Esophagus (tissue), 2 donors: Measurements from ENCODE around the gene MYEF2. TPM values are rescaled to one million over a fixed set of nuclear protein-coding genes. Genes with fewer than 3 reads are reported as not detected.

Experiments
- H3K27ac ChIP-seq, 2 donors: one replicate each; pipeline ENCODE4 v1.5.1; 2013; ENCODE audit warnings: low read depth in 2 of 2, mild to moderate bottlenecking in 2 of 2, inconsistent platforms in 1 of 2, low read length in 1 of 2, moderate library complexity in 1 of 2
- H3K27me3 ChIP-seq, 2 donors: one replicate each; pipeline ENCODE4 v1.6.1; 2013; ENCODE audit warnings: low read length in 2 of 2, control low read depth in 1 of 2, mild to moderate bottlenecking in 1 of 2; ENCODE audit not compliant: insufficient read depth in 2 of 2, control insufficient read depth in 1 of 2
- H3K36me3 ChIP-seq, 2 donors: one replicate each; pipeline ENCODE4 v1.6.1; 2013; ENCODE audit warnings: low read length in 1 of 2; ENCODE audit not compliant: control insufficient read depth in 2 of 2, insufficient read depth in 2 of 2
- H3K4me1 ChIP-seq, 2 donors: one replicate each; pipeline ENCODE4 v1.6.1; 2013; ENCODE audit warnings: low read length in 1 of 2; ENCODE audit not compliant: control insufficient read depth in 2 of 2, insufficient read depth in 2 of 2
- H3K4me3 ChIP-seq, 2 donors: one replicate each; pipeline ENCODE4 v1.5.1; 2013; ENCODE audit warnings: low read length in 2 of 2, mild to moderate bottlenecking in 2 of 2, low read depth in 1 of 2, moderate library complexity in 1 of 2
- H3K9me3 ChIP-seq, 2 donors: one replicate each; pipeline ENCODE4 v1.6.1; 2013; ENCODE audit warnings: mild to moderate bottlenecking in 2 of 2, low read depth in 1 of 2, low read length in 1 of 2, moderate library complexity in 1 of 2; ENCODE audit not compliant: control insufficient read depth in 2 of 2, insufficient read depth in 1 of 2
- WGBS, 2 donors: extraction: QIAGEN DNeasy Blood & Tissue Kit; methylation state at CpG; one replicate each; pipeline ENCODE4 v1.1.7; 2013; 5-methylcytosine and 5-hydroxymethylcytosine counted together
- polyA plus RNA-seq, 2 donors: library from polyadenylated mRNA; stranded (reverse); fragments of 200-250 nt; gene quantifications; one replicate each; pipeline ENCODE4 v1.2.3, GENCODE V29; 2013
- donor health status: healthy with polysubstance abuse.
- donor health status: Bipolar disorder and iron deficiency.

MYEF2 gene, protein sequence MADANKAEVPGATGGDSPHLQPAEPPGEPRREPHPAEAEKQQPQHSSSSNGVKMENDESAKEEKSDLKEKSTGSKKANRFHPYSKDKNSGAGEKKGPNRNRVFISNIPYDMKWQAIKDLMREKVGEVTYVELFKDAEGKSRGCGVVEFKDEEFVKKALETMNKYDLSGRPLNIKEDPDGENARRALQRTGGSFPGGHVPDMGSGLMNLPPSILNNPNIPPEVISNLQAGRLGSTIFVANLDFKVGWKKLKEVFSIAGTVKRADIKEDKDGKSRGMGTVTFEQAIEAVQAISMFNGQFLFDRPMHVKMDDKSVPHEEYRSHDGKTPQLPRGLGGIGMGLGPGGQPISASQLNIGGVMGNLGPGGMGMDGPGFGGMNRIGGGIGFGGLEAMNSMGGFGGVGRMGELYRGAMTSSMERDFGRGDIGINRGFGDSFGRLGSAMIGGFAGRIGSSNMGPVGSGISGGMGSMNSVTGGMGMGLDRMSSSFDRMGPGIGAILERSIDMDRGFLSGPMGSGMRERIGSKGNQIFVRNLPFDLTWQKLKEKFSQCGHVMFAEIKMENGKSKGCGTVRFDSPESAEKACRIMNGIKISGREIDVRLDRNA
- polyA plus RNA-seq, result 1 to 10 TPM; 1.7 to 1.9 TPM

DNA sequence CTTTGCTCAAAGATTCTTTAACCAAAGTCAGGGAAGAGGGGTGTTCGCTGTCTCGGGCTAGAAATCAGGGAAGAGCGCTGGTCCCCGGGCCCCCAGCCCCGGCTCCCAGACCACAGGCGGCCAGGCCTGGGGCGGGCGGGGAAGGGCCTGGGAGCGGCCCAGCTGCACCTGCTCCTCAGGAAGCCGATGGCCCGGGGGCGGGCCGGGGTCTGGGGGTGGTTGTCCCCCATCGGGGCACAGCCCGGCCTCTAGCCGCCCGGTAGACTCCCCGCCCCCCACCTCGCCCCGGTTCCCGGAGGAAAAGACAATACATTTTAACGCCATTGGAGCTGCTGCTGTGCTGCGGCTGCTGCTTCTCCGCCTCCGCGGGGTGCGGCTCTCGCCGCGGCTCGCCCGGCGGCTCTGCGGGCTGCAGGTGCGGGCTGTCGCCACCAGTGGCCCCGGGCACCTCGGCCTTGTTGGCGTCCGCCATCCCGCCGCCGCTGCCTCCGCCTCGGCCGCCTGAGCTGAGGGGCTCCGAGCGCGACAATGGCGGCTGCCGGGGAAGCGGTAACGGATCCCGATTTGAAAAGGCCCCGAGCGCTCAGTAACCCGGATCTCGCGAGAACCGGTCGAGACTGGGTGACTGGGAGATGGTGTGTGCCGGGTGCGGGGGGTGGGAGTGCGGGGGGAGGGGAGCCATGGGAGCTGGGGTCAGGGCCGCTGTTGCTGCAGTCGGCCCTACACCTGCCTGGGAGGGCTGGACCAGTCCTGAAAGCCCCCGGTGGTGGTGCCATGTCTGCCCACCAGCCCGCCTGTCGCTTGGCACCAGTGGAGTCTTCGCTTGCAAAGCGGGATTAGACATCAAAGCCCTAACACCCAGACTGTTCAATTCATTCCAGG lies at the start of gene MYEF2:
Gene MYEF2, minus strand, starts transcription at position 530 of the 882 bp plus-strand sequence. Its CDS starts 58 bp downstream, at position 472.
- WGBS, 2 donors, result 3 to 4% methylated on average over 67 to 71 of the region's 71 CpGs
- Histone ChIP-seq H3K4me1 (no peaks in the 10 kb centered on the region), H3K9me3 (no peaks in the 10 kb centered on the region), H3K36me3 (no peaks in the 10 kb centered on the region), H3K4me3 (peak within 1 kb of the TSS; percentile 50 to 58), H3K27ac (peak within 1 kb of the TSS; percentile 41 to 56), H3K27me3 (peaks cover 0 to 8% of the 10 kb centered on the region in 2 donors)

DNA sequence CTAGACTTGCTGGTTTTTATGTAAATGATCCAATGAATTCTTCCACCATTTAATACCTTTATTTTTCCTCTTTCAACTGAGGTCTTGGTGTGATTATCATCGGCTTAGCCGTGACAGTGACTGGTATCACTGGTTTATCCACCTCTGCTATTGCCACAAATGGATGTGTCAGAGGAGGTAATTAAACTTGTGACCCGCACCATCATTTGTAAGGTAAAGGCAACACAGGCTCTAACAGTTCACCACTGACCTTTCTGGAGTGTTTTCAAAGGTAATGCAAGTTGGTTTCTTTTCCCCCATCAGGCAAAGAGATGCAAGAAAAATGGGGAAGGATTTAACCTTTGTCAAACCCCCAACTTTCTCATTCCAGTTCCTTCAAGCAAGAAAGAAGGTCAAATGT lies 47.7 kb upstream of the MYEF2 start:
- 26 to 44% methylated on average over 3 of the region's 3 CpGs for WGBS, 2 donors
- Histone ChIP-seq H3K4me3 (no peak overlapping the region), H3K27me3 (no peaks in the 10 kb centered on the region), H3K9me3 (no peaks in the 10 kb centered on the region), H3K27ac (no peak overlapping the region), H3K4me1 (no peaks in the 10 kb centered on the region), H3K36me3 (no peaks in the 10 kb centered on the region)

DNA sequence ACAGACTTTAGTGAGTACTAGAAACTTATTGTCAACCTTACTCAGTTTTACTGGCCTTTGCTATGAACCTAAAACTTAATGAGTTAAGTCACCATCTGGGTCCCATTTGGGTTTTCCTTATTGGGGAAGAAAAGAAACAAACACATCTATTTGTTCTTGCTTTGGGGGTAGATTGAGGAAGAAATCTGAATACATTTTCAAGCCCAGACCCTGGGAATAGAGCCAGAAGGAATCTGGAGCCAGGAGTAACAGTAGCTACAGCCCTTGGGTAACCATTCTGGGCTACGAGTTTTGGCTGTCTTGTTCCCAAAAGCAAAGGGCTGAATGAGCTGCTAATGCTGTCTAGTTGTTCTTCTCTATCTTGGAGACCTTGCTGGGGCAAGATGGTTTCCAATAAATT lies 44.5 kb upstream of the MYEF2 start:
- 26 to 41% methylated on average over 1 of the region's 1 CpG for WGBS, 2 donors
- Histone ChIP-seq H3K27me3 (no peaks in the 10 kb centered on the region), H3K36me3 (no peaks in the 10 kb centered on the region), H3K4me1 (no peaks in the 10 kb centered on the region), H3K27ac (no peak overlapping the region), H3K9me3 (no peaks in the 10 kb centered on the region), H3K4me3 (no peak overlapping the region)

DNA sequence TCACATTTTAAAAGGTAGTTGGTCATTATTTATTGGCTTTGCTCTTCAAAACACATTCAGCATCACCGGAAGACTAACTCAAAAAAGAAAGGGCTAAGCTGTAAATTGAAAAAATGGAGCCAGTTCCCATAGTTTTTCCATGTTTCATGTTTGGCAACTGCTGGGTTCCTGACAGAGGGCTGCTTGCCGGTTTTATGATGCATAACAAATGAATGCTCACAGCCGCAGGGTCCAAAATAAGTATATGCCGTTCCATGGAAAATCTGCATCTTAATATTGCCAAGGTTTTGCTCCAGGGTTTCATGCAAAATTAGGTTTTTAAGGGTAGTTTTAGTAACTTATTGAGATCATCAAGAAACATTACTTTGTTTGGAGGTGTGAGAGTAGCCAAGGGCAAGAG lies 43.8 kb upstream of the MYEF2 start:
- Histone ChIP-seq H3K27me3 (no peaks in the 10 kb centered on the region), H3K4me3 (no peak overlapping the region)
- WGBS, 2 donors, result 79 to 89% methylated on average over 4 of the region's 4 CpGs

DNA sequence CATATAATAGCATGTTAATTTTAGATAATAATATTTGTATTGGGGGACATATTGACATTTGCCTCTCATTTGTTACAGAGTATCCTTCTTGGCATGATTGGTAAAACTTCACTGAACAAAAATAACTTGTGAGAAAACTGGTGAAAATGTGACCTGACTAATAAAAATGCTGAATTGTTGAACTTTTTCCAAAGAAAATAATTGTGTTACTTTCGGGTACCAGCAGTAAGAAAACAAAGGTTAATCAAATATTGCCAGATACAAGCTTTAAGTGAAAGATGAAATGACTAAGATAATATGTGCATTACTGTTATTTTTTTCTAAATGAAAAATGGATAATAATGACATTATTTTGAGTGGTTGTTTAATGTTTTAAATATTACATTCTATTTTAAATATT lies 43.2 kb upstream of the MYEF2 start:
- 42 to 51% methylated on average over 1 of the region's 1 CpG for WGBS, 2 donors
- no peak overlapping the region for H3K27ac ChIP-seq
- no peaks in the 10 kb centered on the region for H3K9me3 ChIP-seq
- H3K27me3 ChIP-seq, result no peaks in the 10 kb centered on the region
- H3K36me3 ChIP-seq, result no peaks in the 10 kb centered on the region
- no peak overlapping the region for H3K4me3 ChIP-seq
- no peaks in the 10 kb centered on the region for H3K4me1 ChIP-seq

More for the DNA sequence above, 43.8 kb upstream of the MYEF2 start:
- Histone ChIP-seq H3K4me1 (no peaks in the 10 kb centered on the region), H3K9me3 (no peaks in the 10 kb centered on the region), H3K36me3 (no peaks in the 10 kb centered on the region), H3K27ac (no peak overlapping the region)

DNA sequence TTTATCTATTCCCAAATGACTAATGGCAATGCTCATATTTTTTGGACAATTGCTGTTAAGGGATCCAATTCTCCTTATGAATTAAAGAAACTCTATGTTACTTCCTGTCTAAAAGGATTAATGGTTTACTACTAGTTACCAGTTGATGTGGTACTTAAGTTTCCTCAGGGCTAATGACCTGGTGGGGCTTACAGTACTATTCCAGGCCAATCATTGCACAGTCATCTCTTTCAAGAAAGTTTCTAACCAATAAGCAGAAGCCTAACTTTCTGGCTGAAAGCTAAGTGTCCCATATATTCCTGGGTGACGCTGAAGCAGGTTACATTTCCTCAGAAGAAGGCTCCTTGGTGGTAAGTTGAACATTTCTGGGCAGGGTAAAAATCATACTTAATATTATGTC lies 27.9 kb upstream of the MYEF2 start, which contains the start of gene SLC12A1:
Gene SLC12A1, plus strand, starts transcription at position 322 of the 400 bp plus-strand sequence. CDS start 1,418 bp downstream, outside the sequence.
- WGBS, 2 donors, result 81 to 98% methylated on average over 1 of the region's 1 CpG
- H3K27ac ChIP-seq, result no peak within 1 kb of the TSS
- H3K4me3 ChIP-seq, result no peak within 1 kb of the TSS
- no peaks in the 10 kb centered on the region for H3K4me1 ChIP-seq
- H3K36me3 ChIP-seq, result no peaks in the 10 kb centered on the region
- H3K9me3 ChIP-seq, result no peaks in the 10 kb centered on the region
- no peaks in the 10 kb centered on the region for H3K27me3 ChIP-seq

DNA sequence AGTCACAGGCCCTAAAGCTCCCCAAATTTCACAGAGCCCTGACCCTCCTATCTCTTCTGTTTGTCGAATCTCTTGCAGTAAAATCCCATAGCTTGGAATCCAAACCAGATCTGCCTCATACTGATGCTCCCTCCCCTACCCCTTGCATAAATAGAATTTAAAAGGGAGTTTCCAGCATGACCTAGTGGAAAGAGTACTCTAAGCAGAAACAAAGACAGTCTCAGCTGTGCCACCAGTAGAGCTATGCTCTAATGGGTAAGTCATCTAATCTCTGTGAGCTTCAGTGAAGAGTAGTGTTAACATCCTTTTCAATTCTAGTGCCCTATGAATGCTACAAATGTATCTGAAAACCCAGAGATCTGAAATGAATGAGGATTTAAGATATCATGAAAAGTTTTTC lies 24.0 kb upstream of the MYEF2 start:
- WGBS, 2 donors, result 64 to 70% methylated on average over 1 of the region's 1 CpG
- H3K27ac ChIP-seq, result no peak overlapping the region
- H3K4me3 ChIP-seq, result no peak overlapping the region

DNA sequence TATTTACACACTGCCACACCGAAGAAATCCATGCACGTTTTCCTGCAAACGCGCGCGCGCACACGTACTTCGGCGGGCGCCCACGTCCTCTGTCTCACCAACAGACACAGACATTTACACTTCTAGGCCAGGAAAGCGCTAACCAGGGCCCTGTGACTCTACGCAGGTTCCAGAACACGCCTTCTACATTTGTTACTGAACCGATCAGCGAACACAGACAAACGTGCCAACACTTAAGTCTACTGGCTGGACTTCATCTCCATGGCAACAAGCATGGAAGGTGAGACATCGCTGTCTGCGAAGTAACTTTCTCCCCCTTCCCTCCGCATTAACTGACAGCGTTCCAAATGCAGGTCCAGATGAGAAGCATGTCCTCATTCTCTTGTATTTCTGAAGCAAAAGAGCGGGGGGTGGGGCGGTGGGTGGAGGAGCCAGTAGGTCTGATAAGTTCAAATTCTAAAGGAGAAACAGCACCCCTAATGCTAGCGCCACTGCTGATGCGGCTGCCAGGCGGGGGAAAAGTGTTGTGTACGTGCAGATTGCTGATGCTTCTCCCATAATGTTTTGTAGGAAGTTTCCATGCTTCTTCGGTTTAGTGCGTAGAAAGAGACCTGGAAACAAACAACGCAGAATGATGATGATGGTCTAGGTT lies 13.6 kb upstream of the MYEF2 start, which contains the start of gene CTXN2:
Gene CTXN2, plus strand, starts transcription at position 92 of the 652 bp plus-strand sequence. CDS start 9,636 bp downstream, outside the sequence.
- Histone ChIP-seq H3K27me3 (no peaks in the 10 kb centered on the region), H3K9me3 (no peaks in the 10 kb centered on the region), H3K36me3 (no peaks in the 10 kb centered on the region), H3K27ac (no peak within 1 kb of the TSS), H3K4me3 (no peak within 1 kb of the TSS), H3K4me1 (no peaks in the 10 kb centered on the region)
- 10 to 16% methylated on average over 31 of the region's 31 CpGs for WGBS, 2 donors

More for the DNA sequence above, 24.0 kb upstream of the MYEF2 start:
- no peaks in the 10 kb centered on the region for H3K9me3 ChIP-seq
- no peaks in the 10 kb centered on the region for H3K36me3 ChIP-seq
- no peaks in the 10 kb centered on the region for H3K27me3 ChIP-seq
- no peaks in the 10 kb centered on the region for H3K4me1 ChIP-seq
